Activated naive CD8-positive, alpha-beta T cell treated with anti-CD3 and anti-CD28 coated beads, Interleukin-2, amount 50 U/mL, for 24 hours (primary cell): ENCODE data around the gene ZNF681.
"Not testable (repeated sequence)": the region's sequence is repeated elsewhere in the genome, so short reads cannot be mapped to it uniquely, and the experiment has no call there.

Experiments
- ATAC-seq: fragments of 150-1000 bp; cut with Tn5 transposase; one replicate; pipeline ENCODE4 v1.10.0; 2021
- DNase-seq: peaks from one replicate; pipeline ENCODE4 v3.0.0; 2021
- H3K27ac Mint-ChIP-seq: one replicate; pipeline ENCODE4 v1.8.0; 2021; ENCODE audit warnings: mild to moderate bottlenecking, mixed read lengths
- H3K27me3 Mint-ChIP-seq: one replicate; pipeline ENCODE4 v1.8.0; 2021; ENCODE audit warnings: mixed read lengths
- H3K36me3 Mint-ChIP-seq: one replicate; pipeline ENCODE4 v1.8.0; 2021; ENCODE audit warnings: low read depth, mixed read lengths
- H3K4me1 Mint-ChIP-seq: one replicate; pipeline ENCODE4 v1.8.0; 2021; ENCODE audit warnings: mixed read lengths
- H3K4me3 Mint-ChIP-seq: one replicate; pipeline ENCODE4 v1.8.0; 2021; ENCODE audit warnings: mild to moderate bottlenecking, moderate library complexity, mixed read lengths
- H3K9me3 Mint-ChIP-seq: one replicate; pipeline ENCODE4 v1.8.0; 2021; ENCODE audit warnings: mixed read lengths

ZNF681 gene

DNA sequence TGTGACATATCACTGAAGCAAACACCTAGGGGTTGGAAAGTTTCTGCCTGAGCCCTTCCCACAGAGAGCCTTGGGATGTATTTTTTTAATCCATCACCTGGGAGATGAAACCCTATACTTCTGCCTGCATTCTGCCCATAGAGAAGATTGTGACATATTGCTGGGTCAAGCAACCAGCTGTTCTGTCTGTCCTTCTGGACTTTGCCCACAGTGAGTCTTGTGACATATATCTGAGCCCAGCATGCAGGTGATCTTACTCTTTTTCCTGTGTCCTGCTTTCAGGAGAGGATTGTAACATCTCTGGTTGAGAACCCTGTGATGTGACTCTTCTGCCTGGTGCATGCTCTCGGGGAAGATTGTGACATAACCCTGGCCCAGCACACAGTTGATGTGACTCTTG is 24.9 kb upstream of the ZNF681 start:
- Mint-ChIP-seq H3K36me3 (peaks cover 41% of the 10 kb centered on the region), H3K9me3 (no peaks in the 10 kb centered on the region), H3K27me3 (no peaks in the 10 kb centered on the region), H3K27ac (no peak overlapping the region), H3K4me3 (no peak overlapping the region), H3K4me1 (no peaks in the 10 kb centered on the region)
- ATAC-seq, result no peak
- DNase-seq, result no peak

DNA sequence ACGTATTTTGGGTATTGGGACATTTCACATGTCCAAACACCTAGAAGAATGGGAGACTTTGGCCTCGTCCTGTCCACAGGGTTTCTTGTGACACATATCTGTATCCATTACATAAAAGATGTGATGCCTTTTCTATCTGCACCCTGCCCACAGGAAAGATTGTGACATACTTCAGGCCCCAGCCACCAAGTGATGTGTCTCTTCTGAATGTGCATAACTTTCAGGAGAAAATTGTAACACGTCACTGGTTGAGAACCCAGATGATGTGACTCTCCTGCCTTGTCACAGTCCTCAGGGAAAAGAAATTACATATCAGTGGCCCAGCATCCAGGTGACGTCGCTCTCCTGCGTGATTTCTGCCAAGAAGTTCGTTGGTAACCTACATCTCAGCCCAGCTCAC is 21.0 kb upstream of the ZNF681 start:
- ATAC-seq, result no peak
- Mint-ChIP-seq H3K27me3 (no peaks in the 10 kb centered on the region), H3K36me3 (peaks cover 55% of the 10 kb centered on the region), H3K4me1 (peaks cover 4% of the 10 kb centered on the region), H3K9me3 (peaks cover 4% of the 10 kb centered on the region), H3K4me3 (no peak overlapping the region), H3K27ac (no peak overlapping the region)
- no peak for DNase-seq

GRCh38 chr19:23778566-23778965 is 19.9 kb upstream of the ZNF681 start:
- no peak for DNase-seq
- Mint-ChIP-seq H3K9me3 (peaks cover 4% of the 10 kb centered on the region), H3K36me3 (peaks cover 50% of the 10 kb centered on the region), H3K4me3 (no peak overlapping the region), H3K27me3 (no peaks in the 10 kb centered on the region), H3K27ac (no peak overlapping the region), H3K4me1 (peaks cover 7% of the 10 kb centered on the region)
- ATAC-seq, result no peak

DNA sequence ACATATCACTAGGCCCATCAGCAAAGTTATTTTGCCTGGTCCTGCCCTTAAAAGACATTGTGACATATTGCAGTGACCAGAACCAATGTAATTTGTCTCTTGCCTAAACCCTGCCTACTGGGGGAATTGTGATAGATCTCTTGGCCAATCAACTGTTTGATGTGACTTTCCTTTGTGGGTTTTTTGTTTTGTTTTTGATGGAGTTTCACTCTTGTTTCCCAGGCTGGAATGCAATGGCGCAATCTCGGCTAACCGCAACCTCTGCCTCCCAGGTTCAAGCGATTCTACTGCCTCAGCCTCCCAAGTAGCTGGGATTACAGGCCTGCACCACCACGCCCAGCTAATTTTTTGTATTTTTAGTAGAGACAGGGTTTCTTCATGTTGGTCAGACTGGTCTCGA is 19.3 kb upstream of the ZNF681 start:
- H3K27ac Mint-ChIP-seq, H3K4me1 Mint-ChIP-seq, H3K9me3 Mint-ChIP-seq, H3K27me3 Mint-ChIP-seq, DNase-seq, ATAC-seq, H3K4me3 Mint-ChIP-seq: not testable (repeated sequence)
- H3K36me3 Mint-ChIP-seq, result peaks cover 46% of the 10 kb centered on the region

- DNase-seq (no peak), ATAC-seq (peak; percentile 34)
- no peak overlapping the region for H3K4me3 Mint-ChIP-seq
- peaks cover 41% of the 10 kb centered on the region for H3K36me3 Mint-ChIP-seq
- no peak overlapping the region for H3K27ac Mint-ChIP-seq
- peaks cover 11% of the 10 kb centered on the region for H3K4me1 Mint-ChIP-seq
- no peaks in the 10 kb centered on the region for H3K27me3 Mint-ChIP-seq
- H3K9me3 Mint-ChIP-seq, result peaks cover 4% of the 10 kb centered on the region
These were observed 18.5 kb upstream of the ZNF681 start for GRCh38 chr19:23777216-23777615.

- H3K4me1 Mint-ChIP-seq, result peaks cover 17% of the 10 kb centered on the region
- DNase-seq (no peak), ATAC-seq (no peak)
- no peak overlapping the region for H3K4me3 Mint-ChIP-seq
- H3K9me3 Mint-ChIP-seq, result peaks cover 4% of the 10 kb centered on the region
- H3K27me3 Mint-ChIP-seq, result no peaks in the 10 kb centered on the region
- H3K36me3 Mint-ChIP-seq, result peaks cover 36% of the 10 kb centered on the region
- no peak overlapping the region for H3K27ac Mint-ChIP-seq
These were observed 18.0 kb upstream of the ZNF681 start for GRCh38 chr19:23776507-23777205.

- peaks cover 27% of the 10 kb centered on the region for H3K36me3 Mint-ChIP-seq
- peaks cover 31% of the 10 kb centered on the region for H3K4me1 Mint-ChIP-seq
- no peak for ATAC-seq
- H3K27me3 Mint-ChIP-seq, result no peaks in the 10 kb centered on the region
- H3K9me3 Mint-ChIP-seq, result peaks cover 4% of the 10 kb centered on the region
- no peak for DNase-seq
- H3K4me3 Mint-ChIP-seq, result no peak overlapping the region
- H3K27ac Mint-ChIP-seq, result no peak overlapping the region
These were observed 15.9 kb upstream of the ZNF681 start for GRCh38 chr19:23774524-23774971.

DNA sequence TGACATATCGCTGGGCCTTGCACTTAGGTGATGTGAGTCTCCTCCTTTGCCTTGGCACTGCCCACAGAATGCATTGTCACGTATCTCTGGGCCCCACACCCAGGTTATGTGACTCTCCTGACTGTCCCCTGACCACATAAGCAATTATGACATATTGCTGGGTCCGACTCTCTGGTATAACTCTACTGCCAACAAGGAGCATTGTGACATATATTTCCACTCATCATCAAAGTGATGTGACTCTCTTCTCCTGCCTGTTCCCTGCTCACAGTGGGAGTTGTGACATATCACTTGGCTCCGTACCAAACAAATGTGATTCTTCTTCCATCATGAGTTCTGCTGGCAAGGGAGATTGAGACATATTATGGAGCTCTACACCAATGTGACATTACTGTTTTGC is 15.4 kb upstream of the ZNF681 start:
- DNase-seq (no peak), ATAC-seq (no peak)
- no peaks in the 10 kb centered on the region for H3K27me3 Mint-ChIP-seq
- H3K4me3 Mint-ChIP-seq, result no peak overlapping the region
- H3K4me1 Mint-ChIP-seq, result peaks cover 31% of the 10 kb centered on the region
- peaks cover 23% of the 10 kb centered on the region for H3K36me3 Mint-ChIP-seq
- H3K27ac Mint-ChIP-seq, result no peak overlapping the region
- H3K9me3 Mint-ChIP-seq, result peaks cover 4% of the 10 kb centered on the region

GRCh38 chr19:23772675-23773063 is 14.0 kb upstream of the ZNF681 start:
- H3K27ac Mint-ChIP-seq, result no peak overlapping the region
- peaks cover 18% of the 10 kb centered on the region for H3K36me3 Mint-ChIP-seq
- no peaks in the 10 kb centered on the region for H3K9me3 Mint-ChIP-seq
- DNase-seq, result no peak
- ATAC-seq, result no peak
- H3K27me3 Mint-ChIP-seq, result no peaks in the 10 kb centered on the region
- no peak overlapping the region for H3K4me3 Mint-ChIP-seq
- peaks cover 30% of the 10 kb centered on the region for H3K4me1 Mint-ChIP-seq

DNA sequence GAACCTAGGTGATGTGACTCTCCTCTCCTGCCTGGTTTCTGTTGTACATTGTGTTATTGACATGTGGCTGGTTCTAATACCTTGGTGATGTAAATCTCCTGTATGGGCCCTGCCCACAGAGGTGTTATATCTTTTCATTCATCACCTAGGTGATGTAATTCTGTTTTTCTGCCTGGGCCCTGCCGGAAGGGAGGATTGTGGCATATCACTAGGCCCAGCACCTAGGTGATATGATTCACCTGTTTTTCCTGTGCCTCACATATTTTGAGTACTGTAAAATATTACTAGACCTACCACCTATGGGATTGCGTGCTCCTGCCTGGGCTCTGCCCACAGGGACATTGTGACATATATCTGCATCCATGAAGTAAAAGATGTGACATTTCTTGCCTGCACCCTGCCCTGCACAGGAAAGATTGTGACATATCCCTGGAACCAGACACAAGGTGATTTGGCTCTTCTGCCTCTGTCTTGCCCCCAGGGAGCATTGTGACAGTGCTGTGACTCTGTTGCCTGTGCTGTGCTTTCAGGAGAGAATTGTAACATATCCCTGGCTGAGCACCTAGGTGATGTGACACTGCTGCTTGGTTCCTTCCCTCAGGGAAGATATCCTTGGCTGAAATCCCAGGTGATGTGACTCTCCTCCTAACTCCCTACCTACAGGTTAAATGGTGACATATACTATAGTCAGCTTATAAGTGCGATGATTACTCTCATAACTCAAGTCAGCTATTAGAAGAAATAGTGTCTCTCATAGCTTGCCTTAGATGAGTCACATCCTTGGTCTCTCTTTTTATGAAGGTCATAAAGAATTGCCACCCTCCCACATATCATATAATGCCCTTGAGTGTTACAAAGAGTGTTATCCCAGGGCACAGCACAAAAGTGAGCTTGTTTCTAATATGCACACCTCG is 13.3 kb upstream of the ZNF681 start:
- Mint-ChIP-seq H3K27me3 (no peaks in the 10 kb centered on the region), H3K27ac (no peak overlapping the region), H3K4me3 (no peak overlapping the region), H3K4me1 (peaks cover 27% of the 10 kb centered on the region), H3K9me3 (no peaks in the 10 kb centered on the region), H3K36me3 (peaks cover 18% of the 10 kb centered on the region)
- peak; percentile 13 for ATAC-seq
- DNase-seq, result no peak

- peaks cover 16% of the 10 kb centered on the region for H3K36me3 Mint-ChIP-seq
- ATAC-seq (no peak), DNase-seq (no peak)
- peaks cover 27% of the 10 kb centered on the region for H3K4me1 Mint-ChIP-seq
- H3K27me3 Mint-ChIP-seq, result no peaks in the 10 kb centered on the region
- H3K4me3 Mint-ChIP-seq, result no peak overlapping the region
- H3K9me3 Mint-ChIP-seq, result no peaks in the 10 kb centered on the region
- H3K27ac Mint-ChIP-seq, result no peak overlapping the region
These were observed 12.6 kb upstream of the ZNF681 start for GRCh38 chr19:23771316-23771715.

DNA sequence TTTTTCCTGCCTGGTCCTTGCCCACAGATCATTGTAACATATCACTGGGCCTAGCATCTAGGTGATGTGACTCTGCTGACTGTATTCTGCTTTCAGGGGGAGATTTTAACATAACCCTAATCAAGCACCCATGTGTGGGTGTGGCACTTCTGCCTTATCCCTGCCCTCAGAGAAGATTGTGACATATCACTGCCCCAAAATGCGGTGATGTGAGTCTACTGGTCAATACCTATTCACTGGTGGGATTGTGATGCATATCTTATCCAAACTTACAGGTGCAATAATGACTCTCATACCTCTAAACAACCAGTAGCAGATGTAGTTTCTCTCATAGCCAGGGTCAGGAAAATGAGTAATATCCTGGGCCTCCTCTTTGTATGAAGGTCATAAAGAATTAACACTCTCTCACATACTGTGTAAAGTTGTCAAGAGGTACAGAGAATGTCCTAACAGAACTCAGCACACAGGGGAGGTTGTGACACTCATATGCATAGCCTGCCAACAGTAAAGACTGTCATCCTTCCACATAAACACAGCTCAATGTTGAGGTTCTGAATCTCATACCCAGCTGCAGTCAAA is 12.1 kb upstream of the ZNF681 start:
- ATAC-seq, result peak; percentile 34
- Mint-ChIP-seq H3K27ac (no peak overlapping the region), H3K36me3 (peaks cover 12% of the 10 kb centered on the region)

DNA sequence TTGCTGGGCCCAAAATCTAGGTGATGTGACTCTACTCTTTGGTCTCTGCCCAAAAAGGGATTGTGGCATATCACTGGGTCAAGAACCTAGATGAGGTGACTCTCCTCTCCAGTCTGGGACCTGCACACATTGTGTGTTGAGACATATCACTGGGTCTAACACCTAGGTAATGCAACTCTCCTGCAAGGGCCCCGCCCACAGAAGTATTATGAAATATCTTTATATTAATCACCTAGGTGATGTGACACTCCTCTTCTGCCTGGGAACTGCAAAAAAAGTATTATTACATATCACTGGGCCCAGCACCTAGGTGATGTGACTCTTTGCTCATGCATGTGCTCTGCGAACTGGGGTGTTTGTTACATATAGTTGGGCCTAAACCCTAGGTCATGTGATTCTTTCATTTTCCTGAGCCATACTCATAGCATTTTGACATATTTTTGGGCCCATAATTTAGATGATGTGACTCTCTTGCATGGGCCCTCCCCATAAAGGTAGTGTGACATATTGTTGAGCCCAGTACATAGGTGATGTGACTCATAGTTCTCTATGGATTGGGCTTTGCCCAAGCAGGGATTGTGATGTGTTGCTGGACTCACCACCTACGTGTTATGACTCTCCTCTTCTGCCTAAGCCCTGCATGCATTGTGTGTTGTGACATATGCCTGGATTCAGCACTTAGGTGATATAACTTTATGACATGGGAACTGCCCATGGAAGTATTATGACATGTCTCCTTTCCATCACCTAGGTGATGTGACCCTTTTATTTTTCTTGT is 11.2 kb upstream of the ZNF681 start:
- peaks cover 15% of the 10 kb centered on the region for H3K36me3 Mint-ChIP-seq

More for the DNA sequence above, 12.1 kb upstream of the ZNF681 start:
- H3K9me3 Mint-ChIP-seq, result no peaks in the 10 kb centered on the region
- DNase-seq, result no peak
- no peak overlapping the region for H3K4me3 Mint-ChIP-seq
- peaks cover 29% of the 10 kb centered on the region for H3K4me1 Mint-ChIP-seq
- H3K27me3 Mint-ChIP-seq, result no peaks in the 10 kb centered on the region

GRCh38 chr19:23766951-23767350 is 8.3 kb upstream of the ZNF681 start:
- Mint-ChIP-seq H3K27ac (no peak overlapping the region), H3K27me3 (no peaks in the 10 kb centered on the region), H3K4me1 (peaks cover 33% of the 10 kb centered on the region), H3K9me3 (no peaks in the 10 kb centered on the region), H3K36me3 (peaks cover 18% of the 10 kb centered on the region), H3K4me3 (no peak overlapping the region)
- DNase-seq (no peak), ATAC-seq (no peak)

More for the DNA sequence above, 11.2 kb upstream of the ZNF681 start:
- DNase-seq (no peak), ATAC-seq (peak; percentile 44)
- Mint-ChIP-seq H3K9me3 (no peaks in the 10 kb centered on the region), H3K27ac (no peak overlapping the region), H3K4me1 (peaks cover 29% of the 10 kb centered on the region), H3K4me3 (no peak overlapping the region), H3K27me3 (no peaks in the 10 kb centered on the region)
